ENCODE results near the gene NFX1.

GRCh38 chr9:33355933-33356332 is 65.6 kb downstream of the NFX1 start:
- TF ChIP-seq, protein P1, sequence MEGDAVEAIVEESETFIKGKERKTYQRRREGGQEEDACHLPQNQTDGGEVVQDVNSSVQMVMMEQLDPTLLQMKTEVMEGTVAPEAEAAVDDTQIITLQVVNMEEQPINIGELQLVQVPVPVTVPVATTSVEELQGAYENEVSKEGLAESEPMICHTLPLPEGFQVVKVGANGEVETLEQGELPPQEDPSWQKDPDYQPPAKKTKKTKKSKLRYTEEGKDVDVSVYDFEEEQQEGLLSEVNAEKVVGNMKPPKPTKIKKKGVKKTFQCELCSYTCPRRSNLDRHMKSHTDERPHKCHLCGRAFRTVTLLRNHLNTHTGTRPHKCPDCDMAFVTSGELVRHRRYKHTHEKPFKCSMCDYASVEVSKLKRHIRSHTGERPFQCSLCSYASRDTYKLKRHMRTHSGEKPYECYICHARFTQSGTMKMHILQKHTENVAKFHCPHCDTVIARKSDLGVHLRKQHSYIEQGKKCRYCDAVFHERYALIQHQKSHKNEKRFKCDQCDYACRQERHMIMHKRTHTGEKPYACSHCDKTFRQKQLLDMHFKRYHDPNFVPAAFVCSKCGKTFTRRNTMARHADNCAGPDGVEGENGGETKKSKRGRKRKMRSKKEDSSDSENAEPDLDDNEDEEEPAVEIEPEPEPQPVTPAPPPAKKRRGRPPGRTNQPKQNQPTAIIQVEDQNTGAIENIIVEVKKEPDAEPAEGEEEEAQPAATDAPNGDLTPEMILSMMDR (IDR thresholded peaks at IDR 0.05; ENCODE audit: insufficient read depth, low read length) = no peak
- TF ChIP-seq, protein P2, sequence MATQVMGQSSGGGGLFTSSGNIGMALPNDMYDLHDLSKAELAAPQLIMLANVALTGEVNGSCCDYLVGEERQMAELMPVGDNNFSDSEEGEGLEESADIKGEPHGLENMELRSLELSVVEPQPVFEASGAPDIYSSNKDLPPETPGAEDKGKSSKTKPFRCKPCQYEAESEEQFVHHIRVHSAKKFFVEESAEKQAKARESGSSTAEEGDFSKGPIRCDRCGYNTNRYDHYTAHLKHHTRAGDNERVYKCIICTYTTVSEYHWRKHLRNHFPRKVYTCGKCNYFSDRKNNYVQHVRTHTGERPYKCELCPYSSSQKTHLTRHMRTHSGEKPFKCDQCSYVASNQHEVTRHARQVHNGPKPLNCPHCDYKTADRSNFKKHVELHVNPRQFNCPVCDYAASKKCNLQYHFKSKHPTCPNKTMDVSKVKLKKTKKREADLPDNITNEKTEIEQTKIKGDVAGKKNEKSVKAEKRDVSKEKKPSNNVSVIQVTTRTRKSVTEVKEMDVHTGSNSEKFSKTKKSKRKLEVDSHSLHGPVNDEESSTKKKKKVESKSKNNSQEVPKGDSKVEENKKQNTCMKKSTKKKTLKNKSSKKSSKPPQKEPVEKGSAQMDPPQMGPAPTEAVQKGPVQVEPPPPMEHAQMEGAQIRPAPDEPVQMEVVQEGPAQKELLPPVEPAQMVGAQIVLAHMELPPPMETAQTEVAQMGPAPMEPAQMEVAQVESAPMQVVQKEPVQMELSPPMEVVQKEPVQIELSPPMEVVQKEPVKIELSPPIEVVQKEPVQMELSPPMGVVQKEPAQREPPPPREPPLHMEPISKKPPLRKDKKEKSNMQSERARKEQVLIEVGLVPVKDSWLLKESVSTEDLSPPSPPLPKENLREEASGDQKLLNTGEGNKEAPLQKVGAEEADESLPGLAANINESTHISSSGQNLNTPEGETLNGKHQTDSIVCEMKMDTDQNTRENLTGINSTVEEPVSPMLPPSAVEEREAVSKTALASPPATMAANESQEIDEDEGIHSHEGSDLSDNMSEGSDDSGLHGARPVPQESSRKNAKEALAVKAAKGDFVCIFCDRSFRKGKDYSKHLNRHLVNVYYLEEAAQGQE (IDR thresholded peaks at IDR 0.05; ENCODE audit: insufficient replicate concordance, low read depth) = no peak
- no peak for TF ChIP-seq POLR2AphosphoS5 (IDR thresholded peaks at IDR 0.05; ENCODE audit: low read depth)

Data from HL-60 (cell line).